OCI-LY1 (cell line): Measurements from ENCODE around the gene ASTN1.

ENCODE experiments used
- EZH2 ChIP-seq: fragments of 200-600 bp; sonication (generic), shearing (Covaris generic); IDR thresholded peaks from 2 replicates; pipeline ENCODE4 v1.8.0; 2017; ENCODE audit warnings: borderline replicate concordance, mixed run types, mild to moderate bottlenecking, antibody characterized with exemption, low read length, moderate library complexity, mixed read lengths
- TF ChIP-seq, protein P1 (sequence below): fragments of 200-600 bp; sonication (generic), shearing (Covaris generic); IDR thresholded peaks from 2 replicates; pipeline ENCODE4 v1.5.1; 2017; ENCODE audit warnings: mild to moderate bottlenecking, antibody characterized with exemption, low read length, moderate library complexity, mixed read lengths

DNA sequence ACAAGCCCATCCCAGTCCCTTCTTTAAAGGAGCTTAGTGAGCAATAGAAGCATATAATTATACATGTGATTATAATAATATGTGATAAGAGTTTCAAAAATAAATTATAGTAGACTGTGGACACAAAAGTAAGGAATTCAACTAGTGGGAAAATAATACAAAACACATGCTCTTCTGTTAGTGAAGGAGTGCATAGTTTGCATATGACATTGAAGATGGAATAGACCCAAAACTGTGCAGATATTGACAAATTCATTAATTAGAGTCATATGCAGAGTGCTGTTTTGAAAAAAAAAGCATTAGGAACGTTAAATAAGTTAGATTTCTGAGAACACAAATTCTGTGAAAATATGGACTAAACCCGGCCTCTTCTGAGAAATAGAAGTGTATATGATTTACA is 278.8 kb downstream of the ASTN1 start:
- TF ChIP-seq, protein P1, sequence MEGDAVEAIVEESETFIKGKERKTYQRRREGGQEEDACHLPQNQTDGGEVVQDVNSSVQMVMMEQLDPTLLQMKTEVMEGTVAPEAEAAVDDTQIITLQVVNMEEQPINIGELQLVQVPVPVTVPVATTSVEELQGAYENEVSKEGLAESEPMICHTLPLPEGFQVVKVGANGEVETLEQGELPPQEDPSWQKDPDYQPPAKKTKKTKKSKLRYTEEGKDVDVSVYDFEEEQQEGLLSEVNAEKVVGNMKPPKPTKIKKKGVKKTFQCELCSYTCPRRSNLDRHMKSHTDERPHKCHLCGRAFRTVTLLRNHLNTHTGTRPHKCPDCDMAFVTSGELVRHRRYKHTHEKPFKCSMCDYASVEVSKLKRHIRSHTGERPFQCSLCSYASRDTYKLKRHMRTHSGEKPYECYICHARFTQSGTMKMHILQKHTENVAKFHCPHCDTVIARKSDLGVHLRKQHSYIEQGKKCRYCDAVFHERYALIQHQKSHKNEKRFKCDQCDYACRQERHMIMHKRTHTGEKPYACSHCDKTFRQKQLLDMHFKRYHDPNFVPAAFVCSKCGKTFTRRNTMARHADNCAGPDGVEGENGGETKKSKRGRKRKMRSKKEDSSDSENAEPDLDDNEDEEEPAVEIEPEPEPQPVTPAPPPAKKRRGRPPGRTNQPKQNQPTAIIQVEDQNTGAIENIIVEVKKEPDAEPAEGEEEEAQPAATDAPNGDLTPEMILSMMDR = no peak
- TF ChIP-seq EZH2 = no peak
